Measurements from ENCODE around the gene PAFAH1B1.
"Not testable (repeated sequence)": the region's sequence is repeated elsewhere in the genome, so short reads cannot be mapped to it uniquely, and the experiment has no call there.

PAFAH1B1 gene

GRCh38 chr17:2592971-2593820 lies at the start of gene PAFAH1B1:
Gene PAFAH1B1, plus strand, starts transcription at chr17:2593654. Its CDS starts 44,635 bp downstream, at chr17:2638289.
- DNase-seq (ENCODE audit: low read depth in 2 of 2), result peak; percentile 82 to 92

GRCh38 chr17:2545393-2545792 lies 48.1 kb upstream of the PAFAH1B1 start:
- no peak for DNase-seq (ENCODE audit: low read depth in 2 of 2)

GRCh38 chr17:2547176-2547575 lies 46.3 kb upstream of the PAFAH1B1 start:
- no peak for DNase-seq (ENCODE audit: low read depth in 2 of 2)

GRCh38 chr17:2548026-2548425 lies 45.4 kb upstream of the PAFAH1B1 start:
- not testable (repeated sequence) for DNase-seq (ENCODE audit: low read depth in 2 of 2)

GRCh38 chr17:2549392-2550211 lies 43.9 kb upstream of the PAFAH1B1 start:
- no peak for DNase-seq (ENCODE audit: low read depth in 2 of 2)

GRCh38 chr17:2551493-2551892 lies 42.0 kb upstream of the PAFAH1B1 start:
- no peak for DNase-seq (ENCODE audit: low read depth in 2 of 2)

- DNase-seq (ENCODE audit: low read depth in 2 of 2), result no peak
Observed at GRCh38 chr17:2551928-2552327, 41.5 kb upstream of the PAFAH1B1 start.

- DNase-seq (ENCODE audit: low read depth in 2 of 2), result no peak
Observed at GRCh38 chr17:2560658-2561057, 32.8 kb upstream of the PAFAH1B1 start.

GRCh38 chr17:2562162-2562858 lies 31.1 kb upstream of the PAFAH1B1 start:
- DNase-seq (ENCODE audit: low read depth in 2 of 2), result no peak

GRCh38 chr17:2563061-2563460 lies 30.4 kb upstream of the PAFAH1B1 start:
- DNase-seq (ENCODE audit: low read depth in 2 of 2), result no peak

GRCh38 chr17:2563543-2563942 lies 29.9 kb upstream of the PAFAH1B1 start:
- no peak for DNase-seq (ENCODE audit: low read depth in 2 of 2)

- DNase-seq (ENCODE audit: low read depth in 2 of 2), result no peak
Observed at GRCh38 chr17:2564877-2565276, 28.6 kb upstream of the PAFAH1B1 start.

- DNase-seq (ENCODE audit: low read depth in 2 of 2), result no peak
Observed at GRCh38 chr17:2566056-2566455, 27.4 kb upstream of the PAFAH1B1 start.

- DNase-seq (ENCODE audit: low read depth in 2 of 2), result no peak
Observed at GRCh38 chr17:2571523-2572303, 21.7 kb upstream of the PAFAH1B1 start.

GRCh38 chr17:2572304-2572609 lies 21.2 kb upstream of the PAFAH1B1 start:
- not testable (repeated sequence) for DNase-seq (ENCODE audit: low read depth in 2 of 2)

- DNase-seq (ENCODE audit: low read depth in 2 of 2), result no peak
Observed at GRCh38 chr17:2580151-2580550, 13.3 kb upstream of the PAFAH1B1 start.

- no peak for DNase-seq (ENCODE audit: low read depth in 2 of 2)
Observed at GRCh38 chr17:2580661-2581060, 12.8 kb upstream of the PAFAH1B1 start.

GRCh38 chr17:2582493-2582892 lies 11.0 kb upstream of the PAFAH1B1 start:
- no peak for DNase-seq (ENCODE audit: low read depth in 2 of 2)

GRCh38 chr17:2591040-2591640 lies 2.3 kb upstream of the PAFAH1B1 start:
- DNase-seq (ENCODE audit: low read depth in 2 of 2), result no peak

GRCh38 chr17:2593821-2594721 lies 617 bp downstream of the PAFAH1B1 start:
- peak; percentile 57 to 69 for DNase-seq (ENCODE audit: low read depth in 2 of 2)
